Body of pancreas (tissue), 4 donors: ENCODE measurements around the gene SV2B. TPM values are rescaled to one million over a fixed set of nuclear protein-coding genes. Genes with fewer than 3 reads are reported as not detected.

Experiments used
- ATAC-seq: fragments of 150-250 bp; one replicate; pipeline ENCODE4 v1.9.1; 2016
- DNase-seq, 4 donors: peaks; one replicate each; pipeline ENCODE4 v3.0.0-alpha.2; 2019
- H3K27ac ChIP-seq, 4 donors: fragments of 200-600 bp; sonication (generic); 1 replicate in 3 of 4; 2 replicates in 1 of 4; pipeline versions ENCODE4 v1.5.1 to v1.6.1; 2016 to 2019; ENCODE audit warnings: mild to moderate bottlenecking in 1 of 4, mixed read lengths in 1 of 4, moderate library complexity in 1 of 4
- H3K27me3 ChIP-seq, 2 donors: fragments of 200-600 bp; sonication (generic); one replicate each; pipeline ENCODE4 v1.6.0; 2016; ENCODE audit warnings: mild to moderate bottlenecking in 1 of 2
- H3K36me3 ChIP-seq, 2 donors: fragments of 200-600 bp; sonication (generic); replicated peaks in 1 of 2; 2 replicates each; pipeline ENCODE4 v1.5.1; 2016; ENCODE audit warnings: low read depth in 2 of 2; ENCODE audit not compliant: insufficient read depth in 1 of 2
- H3K4me1 ChIP-seq: fragments of 200-600 bp; sonication (generic); one replicate; pipeline ENCODE4 v1.6.0; 2016
- H3K4me3 ChIP-seq, 2 donors: fragments of 200-600 bp; sonication (generic); 1 replicate in 1 of 2; 2 replicates in 1 of 2; pipeline ENCODE4 v1.5.1; 2016 to 2019
- H3K9me3 ChIP-seq, 3 donors: fragments of 200-600 bp; sonication (generic); 1 replicate in 2 of 3; 2 replicates in 1 of 3; pipeline ENCODE4 v1.5.1; 2016
- CTCF ChIP-seq, 7 experiments: fragments of 450-650 bp in 4 of 7; fragments of 200-600 bp in 3 of 7; sonication (generic) in 3 of 7; IDR thresholded peaks; one replicate each; pipeline ENCODE4 v1.5.1; 2016 to 2019; ENCODE audit warnings: antibody characterized with exemption in 7 of 7
- POLR2A ChIP-seq, 3 donors: fragments of 450-650 bp; IDR thresholded peaks; one replicate each; pipeline ENCODE4 v1.6.1; 2016; ENCODE audit warnings: antibody characterized with exemption in 3 of 3, mild to moderate bottlenecking in 2 of 3
- WGBS, 2 donors: methylation state at CpG; one replicate each; pipeline ENCODE4 v1.1.5; 2017; 5-methylcytosine and 5-hydroxymethylcytosine counted together
- intact Hi-C: fragments of 100-400 bp; cut with DNase I; formaldehyde crosslinking; loops from one replicate; pipeline ENCODE4 v1.15.1; 2023
- total RNA-seq, 2 donors: library from RNA; depleted of rRNA; stranded (reverse); fragments of >200 nt; gene quantifications; one replicate each; pipeline ENCODE4 v1.1.0, GENCODE V29; 2016

The SV2B gene
- total RNA-seq, 2 donors from 2014 or later, result 0.78 to 20.4 TPM

- no peaks in the 10 kb centered on the region for H3K4me1 ChIP-seq
- H3K36me3 ChIP-seq, result no peaks in the 10 kb centered on the region
- no peaks in the 10 kb centered on the region for H3K27me3 ChIP-seq
- no peak for ATAC-seq
- no peak overlapping the region for H3K4me3 ChIP-seq
- no peak for TF ChIP-seq POLR2A (IDR thresholded peaks at IDR 0.05)
- no peak for TF ChIP-seq CTCF (IDR thresholded peaks at IDR 0.05)
- DNase-seq, result no peak
- intact Hi-C loops, result no loop called here
- no peaks in the 10 kb centered on the region for H3K9me3 ChIP-seq
- H3K27ac ChIP-seq, result no peak overlapping the region
- WGBS, 2 donors, result 39 to 47% methylated on average over 2 of the region's 2 CpGs
Observed at GRCh38 chr15:91252756-91253155, 152.7 kb downstream of the SV2B start.

GRCh38 chr15:91253605-91254004, 153.5 kb downstream of the SV2B start:
- 66 to 70% methylated on average over 3 of the region's 3 CpGs for WGBS, 2 donors
- no peaks in the 10 kb centered on the region for H3K36me3 ChIP-seq
- ATAC-seq (no peak), DNase-seq (no peak)
- H3K27me3 ChIP-seq, result no peaks in the 10 kb centered on the region
- no peaks in the 10 kb centered on the region for H3K9me3 ChIP-seq
- intact Hi-C loops, result no loop called here
- H3K4me1 ChIP-seq, result no peaks in the 10 kb centered on the region
- no peak overlapping the region for H3K27ac ChIP-seq
- TF ChIP-seq CTCF (IDR thresholded peaks at IDR 0.05) (no peak), POLR2A (IDR thresholded peaks at IDR 0.05) (no peak)
- no peak overlapping the region for H3K4me3 ChIP-seq

- ATAC-seq (no peak), DNase-seq (no peak)
- Histone ChIP-seq H3K36me3 (no peaks in the 10 kb centered on the region), H3K4me3 (no peak overlapping the region), H3K9me3 (no peaks in the 10 kb centered on the region), H3K4me1 (no peaks in the 10 kb centered on the region), H3K27me3 (no peaks in the 10 kb centered on the region), H3K27ac (no peak overlapping the region)
- no peak for TF ChIP-seq POLR2A (IDR thresholded peaks at IDR 0.05)
- no peak for TF ChIP-seq CTCF (IDR thresholded peaks at IDR 0.05)
- 65 to 66% methylated on average over 3 of the region's 3 CpGs for WGBS, 2 donors
- intact Hi-C loops, result no loop called here
Observed at GRCh38 chr15:91254766-91255165, 154.7 kb downstream of the SV2B start.

GRCh38 chr15:91255670-91256192, 155.7 kb downstream of the SV2B start:
- H3K9me3 ChIP-seq, result no peaks in the 10 kb centered on the region
- no peaks in the 10 kb centered on the region for H3K27me3 ChIP-seq
- no peak overlapping the region for H3K27ac ChIP-seq
- ATAC-seq, result no peak
- H3K4me1 ChIP-seq, result no peaks in the 10 kb centered on the region
- no peaks in the 10 kb centered on the region for H3K36me3 ChIP-seq
- TF ChIP-seq POLR2A (IDR thresholded peaks at IDR 0.05) (no peak), CTCF (IDR thresholded peaks at IDR 0.05) (no peak)
- no peak overlapping the region for H3K4me3 ChIP-seq
- DNase-seq, result no peak
- 21 to 24% methylated on average over 3 of the region's 3 CpGs for WGBS, 2 donors
- intact Hi-C loops, result no loop called here

- Histone ChIP-seq H3K9me3 (no peaks in the 10 kb centered on the region), H3K36me3 (no peaks in the 10 kb centered on the region), H3K4me1 (no peaks in the 10 kb centered on the region), H3K27me3 (no peaks in the 10 kb centered on the region), H3K27ac (no peak overlapping the region), H3K4me3 (no peak overlapping the region)
- ATAC-seq (no peak), DNase-seq (no peak)
- TF ChIP-seq POLR2A (IDR thresholded peaks at IDR 0.05), result no peak
- TF ChIP-seq CTCF (IDR thresholded peaks at IDR 0.05), result no peak
- intact Hi-C loops, result no loop called here
- 70 to 86% methylated on average over 4 to 6 of the region's 6 CpGs for WGBS, 2 donors
Observed at GRCh38 chr15:91257746-91258414, 157.8 kb downstream of the SV2B start.
